ENCODE results near the gene CEP104.

The CEP104 gene

GRCh38 chr1:3879787-3880428 is 22.9 kb upstream of the CEP104 start:
- DNase-seq (ENCODE audit: extremely low spot score) = no peak
- TF ChIP-seq TARDBP (IDR thresholded peaks at IDR 0.05) = no peak
- no peak for TF ChIP-seq SUZ12 (IDR thresholded peaks at IDR 0.05)
- TF ChIP-seq ELF4 (IDR thresholded peaks at IDR 0.05) = no peak
- no peak for TF ChIP-seq ZNF384 (IDR thresholded peaks at IDR 0.05)
- TF ChIP-seq CTBP1 (IDR thresholded peaks at IDR 0.05; ENCODE audit: borderline replicate concordance) = no peak
- TF ChIP-seq NFRKB (IDR thresholded peaks at IDR 0.05) = no peak
- TF ChIP-seq PKNOX1 (IDR thresholded peaks at IDR 0.05) = no peak
- TF ChIP-seq FOXM1 (IDR thresholded peaks at IDR 0.05; ENCODE audit: borderline replicate concordance) = no peak
- TF ChIP-seq L3MBTL2 (conservative IDR thresholded peaks at IDR 0.05) = no peak
- no peak for TF ChIP-seq FOXK2 (IDR thresholded peaks at IDR 0.05)
- TF ChIP-seq BHLHE40 (IDR thresholded peaks at IDR 0.05; ENCODE audit: borderline replicate concordance) = no peak
- TF ChIP-seq SP1 (IDR thresholded peaks at IDR 0.05) = no peak
- no peak for TF ChIP-seq ARNT (IDR thresholded peaks at IDR 0.05)
- CTCF ChIA-PET = no interaction called here
- POLR2A ChIA-PET = no interaction called here

DNA sequence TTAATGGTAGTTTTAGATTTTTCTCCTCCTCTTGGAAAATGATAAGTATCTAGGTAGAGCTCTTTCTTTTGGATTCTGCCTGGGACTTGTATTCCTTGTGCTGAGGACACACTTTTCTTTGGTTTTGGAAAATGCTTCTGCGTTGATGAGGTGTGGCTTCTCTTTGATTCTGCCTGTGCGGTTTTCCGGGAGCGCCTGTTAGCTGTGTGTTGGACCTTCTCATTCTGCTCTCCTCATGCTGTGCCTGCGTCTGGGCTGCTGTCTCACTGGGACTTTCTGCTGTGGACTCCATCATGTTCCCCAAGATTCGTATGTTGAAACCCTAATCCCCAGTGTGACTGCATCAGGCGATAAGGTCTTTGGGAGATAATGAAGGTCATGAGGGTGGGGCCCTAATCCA is 22.1 kb upstream of the CEP104 start:
- DNase-seq (ENCODE audit: extremely low spot score) = no peak
- POLR2A ChIA-PET = no interaction called here
- TF ChIP-seq ELF4 (IDR thresholded peaks at IDR 0.05) (no peak), BHLHE40 (IDR thresholded peaks at IDR 0.05; ENCODE audit: borderline replicate concordance) (no peak), HDGF (IDR thresholded peaks at IDR 0.05; ENCODE audit: borderline replicate concordance) (no peak), SUZ12 (IDR thresholded peaks at IDR 0.05) (no peak), FOXM1 (IDR thresholded peaks at IDR 0.05; ENCODE audit: borderline replicate concordance) (no peak), NFRKB (IDR thresholded peaks at IDR 0.05) (no peak), ARNT (IDR thresholded peaks at IDR 0.05) (no peak), FOXK2 (IDR thresholded peaks at IDR 0.05) (no peak), CTBP1 (IDR thresholded peaks at IDR 0.05; ENCODE audit: borderline replicate concordance) (no peak), SP1 (IDR thresholded peaks at IDR 0.05) (no peak), LEF1 (IDR thresholded peaks at IDR 0.05; ENCODE audit: borderline replicate concordance) (no peak), L3MBTL2 (conservative IDR thresholded peaks at IDR 0.05) (no peak), TARDBP (IDR thresholded peaks at IDR 0.05) (no peak), ZNF384 (IDR thresholded peaks at IDR 0.05) (no peak), FOXA1 (IDR thresholded peaks at IDR 0.05) (no peak), PKNOX1 (IDR thresholded peaks at IDR 0.05) (no peak)
- CTCF ChIA-PET = no interaction called here

DNA sequence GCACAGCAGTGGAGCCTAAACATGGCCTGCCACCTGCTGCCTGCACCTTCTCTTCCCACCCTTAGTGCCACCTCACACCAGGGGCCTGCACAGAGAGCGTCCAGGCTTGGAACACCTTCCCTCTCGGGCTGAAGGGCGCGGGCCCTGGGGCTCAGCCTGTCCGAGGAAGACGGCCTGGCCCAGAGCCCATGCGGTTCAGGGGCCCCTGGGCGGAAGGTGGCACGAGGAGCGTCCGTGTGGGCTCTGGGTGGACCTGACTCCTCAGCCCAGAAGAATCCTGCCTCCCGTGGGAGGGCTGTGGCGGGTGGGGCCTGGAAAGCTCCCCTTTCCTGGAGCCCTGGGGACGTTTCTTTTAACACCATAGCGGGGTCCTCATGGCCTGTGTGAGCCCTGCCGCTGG is 19.7 kb upstream of the CEP104 start:
- no peak for TF ChIP-seq BHLHE40 (IDR thresholded peaks at IDR 0.05; ENCODE audit: borderline replicate concordance)
- no peak for TF ChIP-seq FOXM1 (IDR thresholded peaks at IDR 0.05; ENCODE audit: borderline replicate concordance)
- CTCF ChIA-PET = no interaction called here
- POLR2A ChIA-PET = no interaction called here
- no peak for DNase-seq (ENCODE audit: extremely low spot score)

- no peak for TF ChIP-seq FOXK2 (IDR thresholded peaks at IDR 0.05)
- TF ChIP-seq SUZ12 (IDR thresholded peaks at IDR 0.05) = no peak
- ChIA-PET POLR2A (no interaction called here), CTCF (no interaction called here)
- no peak for DNase-seq (ENCODE audit: extremely low spot score)
Observed at GRCh38 chr1:3874736-3875135, 17.7 kb upstream of the CEP104 start.

DNA sequence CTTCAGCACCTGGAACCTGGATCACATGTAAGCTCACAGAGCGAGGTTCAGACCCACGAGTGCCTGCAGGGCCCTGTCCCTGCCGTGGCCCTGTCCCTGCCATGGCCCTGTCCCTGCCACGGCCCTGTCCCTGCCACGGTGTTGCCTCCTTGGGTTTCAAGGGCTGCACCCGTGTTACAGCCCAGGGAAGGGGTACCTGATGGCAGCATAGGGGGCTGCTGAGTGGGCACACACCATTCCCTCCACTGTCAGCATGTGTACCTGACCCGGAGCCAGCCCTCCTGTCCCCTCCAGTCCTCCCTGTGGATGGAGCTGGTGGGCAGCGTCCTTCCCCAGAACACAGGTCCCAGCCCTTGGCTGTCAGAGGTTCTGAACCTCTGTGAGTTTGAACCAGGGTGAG is 15.5 kb upstream of the CEP104 start:
- POLR2A ChIA-PET = no interaction called here
- CTCF ChIA-PET = no interaction called here
- DNase-seq (ENCODE audit: extremely low spot score) = no peak
- TF ChIP-seq FOXK2 (IDR thresholded peaks at IDR 0.05) = no peak
- TF ChIP-seq FOXA1 (IDR thresholded peaks at IDR 0.05) = no peak
- no peak for TF ChIP-seq TARDBP (IDR thresholded peaks at IDR 0.05)
- TF ChIP-seq SUZ12 (IDR thresholded peaks at IDR 0.05) = no peak
- TF ChIP-seq BHLHE40 (IDR thresholded peaks at IDR 0.05; ENCODE audit: borderline replicate concordance) = no peak
- TF ChIP-seq ZNF384 (IDR thresholded peaks at IDR 0.05) = no peak
- TF ChIP-seq FOXM1 (IDR thresholded peaks at IDR 0.05; ENCODE audit: borderline replicate concordance) = no peak
- no peak for TF ChIP-seq ARNT (IDR thresholded peaks at IDR 0.05)
- TF ChIP-seq NFRKB (IDR thresholded peaks at IDR 0.05) = no peak
- TF ChIP-seq SP1 (IDR thresholded peaks at IDR 0.05) = no peak
- no peak for TF ChIP-seq L3MBTL2 (conservative IDR thresholded peaks at IDR 0.05)
- TF ChIP-seq HDGF (IDR thresholded peaks at IDR 0.05; ENCODE audit: borderline replicate concordance) = no peak
- TF ChIP-seq PKNOX1 (IDR thresholded peaks at IDR 0.05) = no peak

DNA sequence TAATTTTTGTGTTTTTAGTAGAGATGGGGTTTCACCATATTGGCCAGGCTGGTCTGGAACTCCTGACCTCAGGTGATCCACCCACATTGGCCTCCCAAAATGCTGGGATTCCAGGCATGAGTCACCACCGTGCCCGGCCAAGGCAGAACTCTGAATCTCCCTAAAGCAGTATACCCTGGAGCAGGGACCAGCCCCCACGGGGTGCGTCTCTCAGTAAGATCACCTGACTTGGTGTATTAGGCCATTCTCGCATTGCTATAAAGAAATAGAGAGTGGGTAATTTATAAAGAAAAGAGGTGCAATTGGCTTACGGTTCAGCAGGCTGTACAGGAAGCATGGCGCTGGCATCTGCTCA is 14.4 kb upstream of the CEP104 start:
- ChIA-PET CTCF (no interaction called here), POLR2A (no interaction called here)
- no peak for DNase-seq (ENCODE audit: extremely low spot score)

More for the DNA sequence above, 14.4 kb upstream of the CEP104 start:
- TF ChIP-seq TARDBP (IDR thresholded peaks at IDR 0.05) (no peak), ELF4 (IDR thresholded peaks at IDR 0.05) (no peak), NFRKB (IDR thresholded peaks at IDR 0.05) (no peak), LEF1 (IDR thresholded peaks at IDR 0.05; ENCODE audit: borderline replicate concordance) (no peak), ARNT (IDR thresholded peaks at IDR 0.05) (no peak), ZNF384 (IDR thresholded peaks at IDR 0.05) (no peak), HDGF (IDR thresholded peaks at IDR 0.05; ENCODE audit: borderline replicate concordance) (no peak), SP1 (IDR thresholded peaks at IDR 0.05) (no peak), CTBP1 (IDR thresholded peaks at IDR 0.05; ENCODE audit: borderline replicate concordance) (no peak), BHLHE40 (IDR thresholded peaks at IDR 0.05; ENCODE audit: borderline replicate concordance) (no peak), FOXM1 (IDR thresholded peaks at IDR 0.05; ENCODE audit: borderline replicate concordance) (no peak), FOXK2 (IDR thresholded peaks at IDR 0.05) (no peak), PKNOX1 (IDR thresholded peaks at IDR 0.05) (no peak)
